Sigmoid colon (tissue), 7 donors: ENCODE data around the gene UNC80. TPM values are rescaled to one million over a fixed set of nuclear protein-coding genes. Genes with fewer than 3 reads are reported as not detected.
A peak's percentile ranks its signal among the peaks of the same experiment; 100 is the strongest.

Experiments used
- DNase-seq: peaks from one replicate; pipeline ENCODE4 v3.0.0-alpha.2; 2019
- H3K27ac ChIP-seq, 4 donors: fragments of 200-600 bp; sonication (generic); one replicate each; pipeline ENCODE4 v1.5.1; 2016 to 2019; ENCODE audit warnings: mild to moderate bottlenecking in 1 of 4
- H3K27me3 ChIP-seq, 3 donors: fragments of 200-600 bp; sonication (generic); one replicate each; pipeline ENCODE4 v1.5.1; 2019; ENCODE audit warnings: mild to moderate bottlenecking in 1 of 3
- H3K36me3 ChIP-seq, 4 donors: fragments of 200-600 bp; sonication (generic); one replicate each; pipeline ENCODE4 v1.5.1; 2016 to 2019
- H3K4me1 ChIP-seq, 4 donors: fragments of 200-600 bp; sonication (generic); one replicate each; pipeline ENCODE4 v1.5.1; 2017 to 2019
- H3K4me3 ChIP-seq, 4 donors: fragments of 200-600 bp; sonication (generic); one replicate each; pipeline ENCODE4 v1.5.1; 2017 to 2019; ENCODE audit warnings: mild to moderate bottlenecking in 2 of 4, moderate library complexity in 1 of 4
- H3K9me3 ChIP-seq, 4 donors: fragments of 200-600 bp in 3 of 4; sonication (generic) in 3 of 4; one replicate each; pipeline versions ENCODE4 v1.5.1 to v1.6.1; 2013 to 2019
- CTCF ChIP-seq, 4 experiments: fragments of 450-650 bp in 3 of 4; fragments of 200-600 bp in 1 of 4; IDR thresholded peaks; one replicate each; pipeline ENCODE4 v1.5.1; 2016 to 2019; ENCODE audit warnings: antibody characterized with exemption in 4 of 4, mild to moderate bottlenecking in 3 of 4, moderate library complexity in 2 of 4
- EP300 ChIP-seq, 4 donors: sonication (generic); formaldehyde crosslinking; IDR thresholded peaks; one replicate each; pipeline ENCODE4 v1.6.1; 2017; ENCODE audit warnings: antibody characterized with exemption in 4 of 4
- POLR2A ChIP-seq, 2 donors: fragments of 450-650 bp; IDR thresholded peaks; one replicate each; pipeline ENCODE4 v1.6.1; 2016; ENCODE audit warnings: antibody characterized with exemption in 2 of 2, mild to moderate bottlenecking in 2 of 2, moderate library complexity in 2 of 2
- POLR2AphosphoS5 ChIP-seq, 4 donors: sonication (generic); formaldehyde crosslinking; IDR thresholded peaks; one replicate each; pipeline ENCODE4 v1.6.1; 2017; ENCODE audit warnings: antibody characterized with exemption in 4 of 4
- WGBS, 2 donors: extraction: QIAGEN DNeasy Blood & Tissue Kit; methylation state at CpG; one replicate each; pipeline ENCODE4 v1.1.7; 2013; 5-methylcytosine and 5-hydroxymethylcytosine counted together
- intact Hi-C: fragments of 100-400 bp; cut with DNase I; formaldehyde crosslinking; loops from one replicate; pipeline ENCODE4 v1.15.1; 2023
- polyA plus RNA-seq, 3 donors: library from polyadenylated mRNA; stranded (reverse); fragments of 200-250 nt; gene quantifications; one replicate each; pipeline ENCODE4 v1.2.3, GENCODE V29; 2013
- total RNA-seq, 4 donors: library from RNA; depleted of rRNA; stranded (reverse); fragments of >200 nt; gene quantifications; one replicate each; pipeline ENCODE4 v1.1.0, GENCODE V29; 2016
- donor health status: healthy with polysubstance abuse.
- donor health status: Bipolar disorder and iron deficiency.
- donor health status: healthy.

Gene UNC80
- total and polyA plus RNA-seq, 7 donors, result 0.26 to 2.4 (median 0.83) TPM; not detected in 2

DNA sequence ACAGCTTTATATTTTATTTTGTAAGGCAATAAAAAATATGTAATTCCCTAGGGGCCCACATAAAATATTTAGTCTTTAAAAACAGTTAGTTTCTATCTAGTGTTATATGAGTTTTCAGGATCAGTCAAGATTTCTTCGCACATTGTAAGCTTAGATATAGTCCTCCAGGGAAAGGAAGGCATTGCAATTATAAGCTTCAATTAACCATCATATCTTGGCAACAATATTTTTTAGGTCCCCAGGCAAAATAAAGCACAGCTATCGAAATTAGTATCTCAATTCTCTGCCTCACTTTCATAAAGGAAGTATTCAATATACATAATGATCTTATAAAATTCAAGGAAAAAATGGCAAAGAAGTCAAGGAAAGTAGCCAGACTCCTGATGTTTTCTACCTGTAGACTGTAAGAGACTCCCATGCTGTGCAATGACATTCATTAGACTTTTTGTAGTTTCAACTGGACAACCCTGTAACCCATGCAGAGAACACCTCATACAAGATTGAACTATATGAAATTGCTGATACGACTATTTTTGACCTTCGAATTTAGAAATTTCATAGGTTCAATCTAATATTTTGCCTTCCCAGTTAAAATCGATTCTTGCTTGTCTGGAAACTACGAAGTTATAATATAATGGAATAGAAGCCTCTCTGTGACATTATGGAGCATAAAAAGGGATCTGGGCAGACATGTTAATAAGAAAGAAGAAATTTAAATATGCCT is 96.8 kb downstream of the UNC80 start:
- DNase-seq, result no peak
- H3K9me3 ChIP-seq, result no peaks in the 10 kb centered on the region
- H3K27me3 ChIP-seq, result no peaks in the 10 kb centered on the region
- TF ChIP-seq CTCF (IDR thresholded peaks at IDR 0.05), result no peak
- no peak for TF ChIP-seq POLR2AphosphoS5 (IDR thresholded peaks at IDR 0.05)
- no peak for TF ChIP-seq EP300 (IDR thresholded peaks at IDR 0.05)
- TF ChIP-seq POLR2A (IDR thresholded peaks at IDR 0.05), result no peak
- WGBS, 2 donors, result 88 to 91% methylated on average over 6 of the region's 6 CpGs
- intact Hi-C loops, result no loop called here
- H3K4me1 ChIP-seq, result no peaks in the 10 kb centered on the region
- no peaks in the 10 kb centered on the region for H3K36me3 ChIP-seq
- no peak overlapping the region for H3K27ac ChIP-seq
- no peak overlapping the region for H3K4me3 ChIP-seq

DNA sequence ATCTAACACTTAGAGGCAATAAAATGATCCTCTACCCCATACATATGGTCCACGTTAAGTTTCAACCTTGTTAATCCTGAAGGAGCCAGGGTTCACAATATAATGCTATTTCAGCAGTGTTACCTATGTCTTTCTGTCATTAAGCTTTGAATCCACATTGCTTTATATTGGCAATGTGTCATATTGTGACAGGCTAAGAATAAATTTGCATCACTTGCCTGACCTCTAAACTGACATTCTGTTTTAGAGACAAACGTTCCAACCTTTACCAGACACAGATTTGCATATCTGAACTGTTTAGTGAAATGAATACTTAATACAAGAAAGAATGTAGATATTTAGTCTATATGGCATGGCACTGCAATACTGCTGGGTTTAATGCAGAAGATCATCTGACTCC is 98.4 kb downstream of the UNC80 start:
- no peak for DNase-seq
- Histone ChIP-seq H3K4me1 (no peaks in the 10 kb centered on the region), H3K9me3 (no peaks in the 10 kb centered on the region), H3K27me3 (no peaks in the 10 kb centered on the region), H3K27ac (no peak overlapping the region), H3K36me3 (no peaks in the 10 kb centered on the region), H3K4me3 (no peak overlapping the region)
- TF ChIP-seq POLR2AphosphoS5 (IDR thresholded peaks at IDR 0.05), result no peak
- intact Hi-C loops, result no loop called here
- 22 to 61% methylated on average over 2 of the region's 2 CpGs for WGBS, 2 donors

- H3K4me3 ChIP-seq, result no peak overlapping the region
- H3K27me3 ChIP-seq, result no peaks in the 10 kb centered on the region
- H3K27ac ChIP-seq, result no peak overlapping the region
- H3K36me3 ChIP-seq, result no peaks in the 10 kb centered on the region
- WGBS, 2 donors, result 63 to 74% methylated on average over 9 of the region's 9 CpGs
- DNase-seq, result no peak
- intact Hi-C loops, result no loop called here
- H3K4me1 ChIP-seq, result no peaks in the 10 kb centered on the region
- TF ChIP-seq POLR2AphosphoS5 (IDR thresholded peaks at IDR 0.05) (peak in 1 of 4 donors; percentile 15), EP300 (IDR thresholded peaks at IDR 0.05) (no peak)
- H3K9me3 ChIP-seq, result no peaks in the 10 kb centered on the region
Measured at GRCh38 chr2:209872675-209873074, 101.0 kb downstream of the UNC80 start.

DNA sequence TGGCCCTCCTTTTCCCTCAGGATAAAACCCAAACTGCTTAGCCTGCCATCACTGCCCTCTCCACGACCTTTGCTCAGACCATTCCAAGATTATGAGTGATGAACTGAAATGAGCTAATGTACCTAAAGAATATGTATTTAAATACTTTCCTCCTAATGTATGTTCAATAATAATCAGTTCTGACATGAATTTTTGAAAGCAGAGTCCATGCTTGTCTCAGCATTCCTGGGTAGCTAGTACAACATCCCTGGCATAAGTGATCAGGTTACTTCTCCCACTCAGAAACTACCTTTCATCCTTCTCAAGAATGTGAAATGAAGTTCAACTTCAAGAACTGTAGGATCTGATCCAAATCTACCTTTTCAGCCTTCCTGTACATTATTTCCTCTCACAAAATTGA is 103.6 kb downstream of the UNC80 start:
- Histone ChIP-seq H3K4me1 (no peaks in the 10 kb centered on the region), H3K36me3 (no peaks in the 10 kb centered on the region), H3K4me3 (no peak overlapping the region), H3K27me3 (no peaks in the 10 kb centered on the region), H3K9me3 (no peaks in the 10 kb centered on the region), H3K27ac (no peak overlapping the region)
- TF ChIP-seq POLR2A (IDR thresholded peaks at IDR 0.05) (no peak), EP300 (IDR thresholded peaks at IDR 0.05) (no peak), CTCF (IDR thresholded peaks at IDR 0.05) (no peak), POLR2AphosphoS5 (IDR thresholded peaks at IDR 0.05) (no peak)
- WGBS, 2 donors, result 25 to 61% methylated on average over 1 of the region's 1 CpG
- intact Hi-C loops, result no loop called here
- no peak for DNase-seq

- TF ChIP-seq POLR2A (IDR thresholded peaks at IDR 0.05) (no peak), POLR2AphosphoS5 (IDR thresholded peaks at IDR 0.05) (no peak), CTCF (IDR thresholded peaks at IDR 0.05) (no peak), EP300 (IDR thresholded peaks at IDR 0.05) (no peak)
- WGBS, 2 donors, result 27 to 49% methylated on average over 1 of the region's 1 CpG
- no peak overlapping the region for H3K27ac ChIP-seq
- intact Hi-C loops, result no loop called here
- H3K9me3 ChIP-seq, result no peaks in the 10 kb centered on the region
- no peaks in the 10 kb centered on the region for H3K4me1 ChIP-seq
- no peaks in the 10 kb centered on the region for H3K36me3 ChIP-seq
- no peaks in the 10 kb centered on the region for H3K27me3 ChIP-seq
- H3K4me3 ChIP-seq, result no peak overlapping the region
- DNase-seq, result no peak
Measured at GRCh38 chr2:209876211-209876610, 104.6 kb downstream of the UNC80 start.

DNA sequence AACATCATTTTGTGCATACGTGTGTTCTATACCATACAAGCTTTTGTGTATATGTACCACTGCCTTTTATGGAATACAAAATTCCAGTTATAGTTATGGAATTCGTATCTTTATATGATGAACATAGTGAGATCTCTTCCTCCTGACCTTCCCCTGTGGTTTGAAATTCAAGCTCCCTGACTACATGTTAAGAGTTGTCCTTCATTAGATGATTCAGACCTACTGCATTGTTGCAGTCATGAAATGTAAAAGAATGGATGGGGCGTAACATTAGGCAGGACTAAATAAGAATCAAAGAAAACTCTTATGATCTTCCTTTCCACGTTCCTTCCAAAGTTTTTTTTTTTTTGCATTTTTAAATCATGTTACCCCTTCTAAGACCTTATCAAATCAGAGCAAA is 107.1 kb downstream of the UNC80 start:
- DNase-seq, result no peak
- Histone ChIP-seq H3K36me3 (no peaks in the 10 kb centered on the region), H3K27ac (no peak overlapping the region), H3K9me3 (no peaks in the 10 kb centered on the region), H3K4me3 (no peak overlapping the region), H3K27me3 (no peaks in the 10 kb centered on the region), H3K4me1 (no peaks in the 10 kb centered on the region)
- TF ChIP-seq POLR2AphosphoS5 (IDR thresholded peaks at IDR 0.05) (no peak), CTCF (IDR thresholded peaks at IDR 0.05) (no peak), EP300 (IDR thresholded peaks at IDR 0.05) (no peak), POLR2A (IDR thresholded peaks at IDR 0.05) (no peak)
- WGBS, 2 donors, result 74 to 85% methylated on average over 4 of the region's 4 CpGs
- intact Hi-C loops, result no loop called here
